PC-3 (cell line): Measurements from ENCODE around the gene CCNG2.

ENCODE experiments used
- EZH2 ChIP-seq: fragments of 300-600 bp; sonication (generic); IDR thresholded peaks from one replicate; pipeline ENCODE4 v1.6.1; 2017; ENCODE audit warnings: antibody characterized with exemption, mild to moderate bottlenecking, low read length; ENCODE audit not compliant: unreplicated experiment
- TF ChIP-seq, protein P1 (sequence below): fragments of 300-600 bp; sonication (generic); conservative IDR thresholded peaks from 2 replicates; pipeline ENCODE4 v1.5.1; 2017; ENCODE audit warnings: antibody characterized with exemption, low read depth, mild to moderate bottlenecking, low read length

DNA sequence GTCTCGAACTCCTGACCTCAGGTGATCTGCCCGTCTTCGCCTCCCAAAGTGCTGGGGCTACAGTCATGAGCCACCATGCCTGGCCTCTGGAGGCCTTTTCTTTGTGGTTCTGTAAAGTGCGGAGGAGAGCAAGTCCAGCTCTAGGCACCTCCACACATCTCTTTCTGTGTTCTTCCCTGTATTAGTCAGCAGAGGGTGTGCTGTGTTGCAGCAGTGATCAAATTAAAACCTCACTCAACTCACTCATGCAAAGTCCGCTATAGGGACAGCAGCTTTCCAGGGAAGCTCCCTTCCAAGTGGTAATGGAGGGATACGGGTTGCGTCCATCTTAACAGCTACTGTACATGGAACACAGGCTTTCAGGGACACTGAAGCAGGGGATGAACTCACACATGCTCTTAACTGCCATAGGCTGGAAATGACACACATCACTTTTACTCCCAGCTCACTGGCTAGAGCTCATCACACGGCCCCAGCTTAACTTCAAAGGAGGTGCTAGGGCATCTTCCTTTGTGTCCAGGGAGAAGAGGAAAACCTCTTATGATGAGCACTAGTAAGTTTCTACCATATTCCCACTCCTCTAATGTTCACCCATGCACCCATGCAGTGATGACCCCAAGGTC lies 36.0 kb upstream of the CCNG2 start:
- TF ChIP-seq, protein P1, sequence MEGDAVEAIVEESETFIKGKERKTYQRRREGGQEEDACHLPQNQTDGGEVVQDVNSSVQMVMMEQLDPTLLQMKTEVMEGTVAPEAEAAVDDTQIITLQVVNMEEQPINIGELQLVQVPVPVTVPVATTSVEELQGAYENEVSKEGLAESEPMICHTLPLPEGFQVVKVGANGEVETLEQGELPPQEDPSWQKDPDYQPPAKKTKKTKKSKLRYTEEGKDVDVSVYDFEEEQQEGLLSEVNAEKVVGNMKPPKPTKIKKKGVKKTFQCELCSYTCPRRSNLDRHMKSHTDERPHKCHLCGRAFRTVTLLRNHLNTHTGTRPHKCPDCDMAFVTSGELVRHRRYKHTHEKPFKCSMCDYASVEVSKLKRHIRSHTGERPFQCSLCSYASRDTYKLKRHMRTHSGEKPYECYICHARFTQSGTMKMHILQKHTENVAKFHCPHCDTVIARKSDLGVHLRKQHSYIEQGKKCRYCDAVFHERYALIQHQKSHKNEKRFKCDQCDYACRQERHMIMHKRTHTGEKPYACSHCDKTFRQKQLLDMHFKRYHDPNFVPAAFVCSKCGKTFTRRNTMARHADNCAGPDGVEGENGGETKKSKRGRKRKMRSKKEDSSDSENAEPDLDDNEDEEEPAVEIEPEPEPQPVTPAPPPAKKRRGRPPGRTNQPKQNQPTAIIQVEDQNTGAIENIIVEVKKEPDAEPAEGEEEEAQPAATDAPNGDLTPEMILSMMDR: no peak
- TF ChIP-seq EZH2: no peak
